SH-SY5Y (cell line): ENCODE results near the gene MRC1.

Experiments
- GATA2 ChIP-seq: IDR thresholded peaks from 2 replicates; pipeline ENCODE4 v1.6.1; 2011; ENCODE audit warnings: mild to moderate bottlenecking, low read depth, low read length
- GATA3 ChIP-seq: IDR thresholded peaks from 2 replicates; pipeline ENCODE4 v1.6.1; 2011; ENCODE audit warnings: low read depth, mild to moderate bottlenecking, low read length, moderate library complexity

- TF ChIP-seq GATA2 (no peak), GATA3 (no peak)
Observed at GRCh38 chr10:17915181-17915580, 106.0 kb downstream of the MRC1 start.
